ENCODE results near the gene PRR12. TPM values are rescaled to one million over a fixed set of nuclear protein-coding genes. Genes with fewer than 3 reads are reported as not detected.

Gene PRR12
- total RNA-seq, 1 donor from 2014 or later = 0.79 TPM

DNA sequence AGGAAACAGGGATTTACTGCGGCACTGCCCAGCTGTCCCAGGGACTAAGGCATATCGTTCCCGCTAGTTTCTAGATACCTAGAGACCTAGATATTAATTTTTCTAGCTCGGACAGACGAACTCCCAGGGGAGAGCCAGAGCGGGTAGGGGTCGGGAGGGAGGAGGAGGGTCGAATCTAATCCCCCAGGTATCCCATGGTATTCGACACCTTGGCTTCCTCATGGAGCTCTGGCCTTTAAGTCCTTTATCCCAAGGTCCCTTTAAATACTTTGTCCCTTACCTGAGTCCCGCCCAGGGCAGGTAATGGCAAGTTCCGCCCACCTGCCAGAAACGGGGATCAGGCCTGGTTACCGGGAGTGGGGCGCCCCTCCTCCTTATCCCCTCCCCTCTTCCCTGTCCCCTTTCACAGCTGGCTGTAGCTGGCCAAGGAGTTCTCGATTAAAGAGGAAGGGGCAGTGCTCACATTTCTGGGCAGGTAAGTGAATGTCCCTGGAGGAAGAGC, 9.9 kb upstream of the PRR12 start, which contains the start of gene PRRG2:
TSS of gene PRRG2 (plus strand) at position 310 of the 502 bp plus-strand sequence. CDS start 1,904 bp downstream, outside the sequence.
- peaks cover 4% of the 10 kb centered on the region for H3K36me3 ChIP-seq (ENCODE audit: control insufficient read depth, insufficient read depth, low read length)
- peak within 1 kb of the TSS; percentile 69 for H3K4me3 ChIP-seq (ENCODE audit: low read depth, low read length)
- no peak for FAIRE-seq
- TF ChIP-seq, protein P1, sequence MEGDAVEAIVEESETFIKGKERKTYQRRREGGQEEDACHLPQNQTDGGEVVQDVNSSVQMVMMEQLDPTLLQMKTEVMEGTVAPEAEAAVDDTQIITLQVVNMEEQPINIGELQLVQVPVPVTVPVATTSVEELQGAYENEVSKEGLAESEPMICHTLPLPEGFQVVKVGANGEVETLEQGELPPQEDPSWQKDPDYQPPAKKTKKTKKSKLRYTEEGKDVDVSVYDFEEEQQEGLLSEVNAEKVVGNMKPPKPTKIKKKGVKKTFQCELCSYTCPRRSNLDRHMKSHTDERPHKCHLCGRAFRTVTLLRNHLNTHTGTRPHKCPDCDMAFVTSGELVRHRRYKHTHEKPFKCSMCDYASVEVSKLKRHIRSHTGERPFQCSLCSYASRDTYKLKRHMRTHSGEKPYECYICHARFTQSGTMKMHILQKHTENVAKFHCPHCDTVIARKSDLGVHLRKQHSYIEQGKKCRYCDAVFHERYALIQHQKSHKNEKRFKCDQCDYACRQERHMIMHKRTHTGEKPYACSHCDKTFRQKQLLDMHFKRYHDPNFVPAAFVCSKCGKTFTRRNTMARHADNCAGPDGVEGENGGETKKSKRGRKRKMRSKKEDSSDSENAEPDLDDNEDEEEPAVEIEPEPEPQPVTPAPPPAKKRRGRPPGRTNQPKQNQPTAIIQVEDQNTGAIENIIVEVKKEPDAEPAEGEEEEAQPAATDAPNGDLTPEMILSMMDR (IDR thresholded peaks at IDR 0.05; ENCODE audit: insufficient read depth, low read length, severe bottlenecking) = no peak
- peak; percentile 51 for DNase-seq (ENCODE audit: low read depth)
- no peaks in the 10 kb centered on the region for H3K27me3 ChIP-seq (ENCODE audit: control insufficient read depth, insufficient read depth, low read length)

DNA sequence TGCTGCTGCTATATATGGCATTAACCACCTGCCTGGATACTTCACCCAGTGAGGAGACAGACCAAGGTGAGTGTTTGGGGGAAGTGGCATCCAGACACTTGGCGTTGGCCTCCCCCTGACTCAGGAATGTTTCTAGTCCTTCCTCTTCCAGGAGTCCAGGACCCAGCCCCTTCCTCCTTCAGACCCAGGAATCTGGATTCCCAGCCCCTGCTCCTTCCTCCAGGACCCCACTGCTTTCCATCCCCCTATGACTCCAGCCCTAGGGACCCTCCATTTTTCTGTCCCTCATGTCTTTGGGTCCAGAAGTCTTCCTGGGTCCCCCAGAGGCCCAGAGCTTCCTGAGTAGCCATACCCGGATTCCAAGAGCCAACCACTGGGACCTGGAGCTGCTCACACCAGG, 7.7 kb upstream of the PRR12 start:
- no peaks in the 10 kb centered on the region for H3K27me3 ChIP-seq (ENCODE audit: control insufficient read depth, insufficient read depth, low read length)
- TF ChIP-seq, protein P1 (IDR thresholded peaks at IDR 0.05; ENCODE audit: insufficient read depth, low read length, severe bottlenecking) = no peak
- peaks cover 2% of the 10 kb centered on the region for H3K36me3 ChIP-seq (ENCODE audit: control insufficient read depth, insufficient read depth, low read length)
- DNase-seq (ENCODE audit: low read depth) = no peak
- no peak overlapping the region for H3K4me3 ChIP-seq (ENCODE audit: low read depth, low read length)
- no peak for FAIRE-seq

DNA sequence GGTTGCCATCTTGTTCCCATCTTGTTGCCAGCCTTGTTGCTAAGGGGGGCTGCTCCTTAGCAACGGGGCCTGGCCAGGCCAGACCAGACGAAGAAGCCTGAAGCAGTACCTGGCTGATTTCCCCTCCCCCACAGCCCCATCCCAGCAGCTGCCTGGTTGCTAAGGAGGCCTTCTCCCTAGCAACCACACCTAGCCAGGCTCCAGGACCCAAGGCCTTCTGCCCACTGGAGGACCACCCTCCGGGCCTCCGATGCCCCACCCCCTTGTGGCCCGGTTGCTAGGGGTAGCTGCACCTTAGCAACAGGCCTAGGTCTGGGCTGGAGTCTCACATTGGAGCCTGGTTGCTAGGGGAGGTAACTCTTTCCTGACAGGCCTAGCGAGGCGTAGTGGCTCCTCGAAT, 6.0 kb upstream of the PRR12 start:
- H3K27me3 ChIP-seq (ENCODE audit: control insufficient read depth, insufficient read depth, low read length) = no peaks in the 10 kb centered on the region
- no peak for FAIRE-seq
- H3K4me3 ChIP-seq (ENCODE audit: low read depth, low read length) = no peak overlapping the region
- TF ChIP-seq, protein P1 (IDR thresholded peaks at IDR 0.05; ENCODE audit: insufficient read depth, low read length, severe bottlenecking) = no peak
- no peak for DNase-seq (ENCODE audit: low read depth)
- peaks cover 2% of the 10 kb centered on the region for H3K36me3 ChIP-seq (ENCODE audit: control insufficient read depth, insufficient read depth, low read length)

DNA sequence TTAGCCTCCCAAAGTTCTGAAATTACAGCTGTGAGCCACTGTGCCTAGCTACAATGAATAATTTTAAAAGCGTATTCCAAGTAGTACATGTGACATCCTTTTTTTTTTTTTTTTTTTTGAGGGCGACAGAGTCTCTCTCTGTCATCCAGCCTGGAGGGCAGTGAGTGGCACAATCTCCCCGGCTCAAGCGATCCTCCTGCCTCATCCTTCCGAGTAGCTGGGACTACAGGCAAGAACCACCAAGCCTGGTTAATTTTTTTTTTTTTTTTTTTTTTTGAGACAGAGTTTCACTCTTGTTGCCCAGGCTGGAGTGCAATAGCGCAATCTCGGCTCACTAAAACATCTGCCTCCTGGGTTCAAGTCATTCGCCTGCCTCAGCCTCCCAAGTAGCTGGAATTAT, 3.8 kb upstream of the PRR12 start:
- no peak for DNase-seq (ENCODE audit: low read depth)

DNA sequence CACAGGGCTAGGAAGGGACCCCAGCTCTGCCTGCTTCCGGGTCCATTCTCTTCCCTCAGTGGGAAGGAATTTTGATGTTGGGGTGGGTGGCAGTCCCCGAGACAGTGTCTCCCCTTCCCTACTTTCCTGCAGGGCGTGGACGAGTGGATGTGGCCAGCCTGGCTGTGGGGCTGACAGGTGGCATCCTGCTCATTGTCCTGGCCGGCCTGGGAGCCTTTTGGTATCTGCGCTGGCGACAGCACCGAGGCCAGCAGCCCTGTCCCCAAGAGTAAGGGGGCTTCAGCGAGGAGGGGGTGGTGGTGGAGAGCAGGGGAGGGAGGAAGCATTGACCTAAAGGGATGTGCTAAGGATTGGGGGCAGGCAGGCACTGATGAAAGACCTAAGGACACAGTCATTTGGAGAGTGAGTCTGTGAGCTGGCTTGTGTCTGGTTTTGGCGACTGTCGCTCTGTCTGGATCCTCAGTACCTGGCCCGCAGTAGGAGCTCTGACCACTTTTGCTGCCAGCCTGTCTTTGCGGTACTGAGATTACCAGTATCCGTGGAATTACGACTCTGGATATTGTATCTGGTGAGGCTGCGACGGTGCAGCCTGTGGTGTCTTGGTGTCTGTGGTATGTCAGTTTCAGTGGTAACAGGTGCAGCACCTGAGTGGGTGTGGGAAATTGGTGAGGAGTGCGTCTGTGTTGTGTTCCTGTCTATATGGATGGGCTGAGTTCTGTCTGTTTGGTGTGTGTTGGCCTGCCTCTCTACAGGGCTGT, 2.4 kb upstream of the PRR12 start:
- TF ChIP-seq, protein P1 (IDR thresholded peaks at IDR 0.05; ENCODE audit: insufficient read depth, low read length, severe bottlenecking) = no peak
- no peak for DNase-seq (ENCODE audit: low read depth)
- FAIRE-seq = no peak
- H3K27me3 ChIP-seq (ENCODE audit: control insufficient read depth, insufficient read depth, low read length) = no peaks in the 10 kb centered on the region
- peaks cover under 1% of the 10 kb centered on the region for H3K36me3 ChIP-seq (ENCODE audit: control insufficient read depth, insufficient read depth, low read length)
- H3K4me3 ChIP-seq (ENCODE audit: low read depth, low read length) = no peak overlapping the region

More for the DNA sequence above, 3.8 kb upstream of the PRR12 start:
- H3K4me3 ChIP-seq (ENCODE audit: low read depth, low read length) = no peak overlapping the region
- no peaks in the 10 kb centered on the region for H3K27me3 ChIP-seq (ENCODE audit: control insufficient read depth, insufficient read depth, low read length)
- FAIRE-seq = no peak
- TF ChIP-seq, protein P1 (IDR thresholded peaks at IDR 0.05; ENCODE audit: insufficient read depth, low read length, severe bottlenecking) = no peak
- peaks cover 2% of the 10 kb centered on the region for H3K36me3 ChIP-seq (ENCODE audit: control insufficient read depth, insufficient read depth, low read length)
